ENCODE measurements around the gene RASD1.
A peak's percentile ranks its signal among the peaks of the same experiment; 100 is the strongest.

Gene RASD1

DNA sequence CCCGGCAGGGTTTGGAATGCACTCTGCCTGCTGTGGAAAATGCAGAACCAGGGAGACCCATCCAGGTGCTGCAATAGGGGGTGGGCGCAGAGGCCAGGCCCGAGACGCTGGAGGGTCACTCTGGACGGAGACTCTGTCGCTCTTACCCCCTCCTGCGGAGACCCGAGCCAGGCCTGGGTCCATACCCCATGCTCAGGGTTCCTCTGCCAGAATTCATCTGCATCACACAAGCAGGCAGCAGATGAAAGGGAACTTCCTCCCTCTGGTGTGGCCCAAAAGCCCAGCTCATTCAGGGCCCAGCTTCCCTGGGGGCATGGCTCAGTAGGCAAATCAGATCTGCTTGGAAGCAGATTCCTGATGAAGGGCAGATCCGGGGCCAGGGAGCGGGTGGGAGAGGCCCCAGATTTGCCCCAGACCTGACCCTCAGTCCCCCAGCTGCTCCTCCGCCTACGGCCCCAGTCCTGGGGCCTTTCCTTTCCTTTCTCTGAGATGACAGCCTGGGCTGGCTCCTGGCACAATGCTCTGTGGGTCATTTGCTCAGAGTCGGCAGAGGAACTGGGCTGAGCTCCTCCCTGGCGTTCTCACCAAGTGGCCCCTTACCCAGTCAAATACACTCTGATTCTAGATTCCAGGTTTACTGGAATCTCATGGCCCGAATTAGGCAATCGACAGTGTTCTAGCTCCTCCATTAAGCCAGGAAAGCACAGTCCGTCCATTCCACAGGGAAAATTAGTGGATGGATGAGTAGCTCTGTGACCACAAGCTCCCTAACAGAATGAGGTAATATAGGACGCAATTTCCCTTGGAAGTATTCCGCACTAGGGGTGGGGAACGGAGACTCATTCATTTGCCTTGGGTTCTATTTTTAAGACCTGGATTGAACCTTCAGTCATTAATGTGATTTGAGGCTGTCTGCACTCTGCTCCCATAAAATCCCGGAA lies 19.1 kb upstream of the RASD1 start:
- Histone ChIP-seq H4K20me1 (peaks cover 0 to 71% (median 25%) of the 10 kb centered on the region in 11 experiments; a peak in 12 of 22 replicates), H3K9ac (peak overlapping the region in 10 of 11 experiments; percentile 3 to 57 (median 40); a peak in 16 of 22 replicates), H3K4me2 (peak overlapping the region; percentile 69 to 98 (median 92)), H3K9me3 (replicated peaks in 1 of 11) (no peaks in the 10 kb centered on the region), H3K4me3 (0 out of 20 replicates have a peak overlapping the region, but pooled peaks of 1 of the 10 experiments have one; percentile 8), H3K27me3 (no peaks in the 10 kb centered on the region), H3K36me3 (no peaks in the 10 kb centered on the region), H3K4me1 (peaks cover 70 to 100% (median 100%) of the 10 kb centered on the region in 10 experiments), H3K27ac (peak overlapping the region in 9 of 11 experiments; percentile 10 to 59 (median 43); a peak in 12 of 22 replicates)
- TF ChIP-seq Cebpa-rat (IDR thresholded peaks at IDR 0.05): no peak

DNA sequence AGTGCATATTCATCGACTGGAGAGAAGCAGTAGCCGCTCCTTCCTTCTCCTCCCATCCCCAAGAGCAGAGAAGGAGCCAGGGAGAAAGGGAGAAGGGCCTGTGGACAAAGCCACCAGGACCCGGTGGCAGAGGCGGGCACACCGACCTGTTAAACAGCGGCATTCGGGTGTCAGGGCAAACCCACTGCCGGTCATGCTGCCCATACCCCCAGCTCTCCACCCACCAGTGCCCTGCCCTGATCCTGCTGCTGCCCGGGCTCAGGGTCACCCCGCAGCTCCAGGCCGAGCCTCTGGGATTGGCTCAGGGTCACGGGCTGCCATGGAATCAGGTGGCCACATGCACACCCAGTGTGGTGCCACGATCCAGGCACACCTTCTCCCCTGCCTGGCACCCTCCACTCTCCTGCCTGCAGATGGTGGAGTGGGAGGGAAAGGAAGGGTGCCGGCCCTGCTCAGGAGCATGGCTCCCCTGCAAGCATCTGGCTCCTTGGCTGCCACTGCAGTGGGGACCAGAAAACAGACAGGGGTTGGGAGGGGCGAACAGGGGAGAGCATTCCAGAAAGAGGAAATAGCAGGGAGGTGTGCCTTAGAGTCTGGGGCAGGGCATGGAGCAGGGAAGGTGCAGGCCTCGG lies 18.3 kb upstream of the RASD1 start:
- H3K4me2 ChIP-seq: peak overlapping the region; percentile 69 to 98 (median 92)

DNA sequence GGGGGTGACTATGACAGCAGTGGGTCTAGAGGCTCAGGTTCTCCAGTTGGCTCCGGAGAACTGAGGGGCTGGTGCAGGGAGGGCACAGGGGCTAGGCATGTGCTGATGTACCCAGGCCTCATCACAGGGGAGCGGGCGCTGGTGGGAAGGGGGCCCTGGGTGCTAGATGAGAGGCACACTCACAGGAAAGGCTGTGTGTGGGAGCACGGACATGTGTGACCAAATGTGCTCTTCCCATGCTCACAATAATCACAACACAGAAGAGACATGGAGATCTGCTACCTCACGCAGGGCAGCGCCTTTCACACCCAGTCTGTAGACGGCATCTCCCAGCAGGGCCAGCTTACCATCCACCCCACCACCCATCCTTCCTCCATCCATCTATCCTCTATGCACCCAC lies 17.4 kb upstream of the RASD1 start:
- Histone ChIP-seq H3K36me3 (no peaks in the 10 kb centered on the region), H3K27me3 (no peaks in the 10 kb centered on the region), H3K4me1 (peaks cover 71 to 100% (median 100%) of the 10 kb centered on the region in 10 experiments), H3K4me2 (peak overlapping the region in 8 of 11 experiments; percentile 88 to 98 (median 94); a peak in 15 of 22 replicates), H3K4me3 (no peak overlapping the region), H4K20me1 (peaks cover 0 to 55% (median 19%) of the 10 kb centered on the region in 11 experiments; a peak in 11 of 22 replicates), H3K27ac (no peak overlapping the region), H3K9me3 (replicated peaks in 1 of 11) (no peaks in the 10 kb centered on the region), H3K9ac (no peak overlapping the region)
- TF ChIP-seq Cebpa-rat (IDR thresholded peaks at IDR 0.05): no peak

More for the DNA sequence above, 18.3 kb upstream of the RASD1 start:
- H3K9me3 ChIP-seq (replicated peaks in 1 of 11): no peaks in the 10 kb centered on the region
- peak overlapping the region in 7 of 11 experiments; percentile 9 to 57 (median 43); a peak in 7 of 22 replicates for H3K9ac ChIP-seq
- no peaks in the 10 kb centered on the region for H3K36me3 ChIP-seq
- TF ChIP-seq Cebpa-rat (IDR thresholded peaks at IDR 0.05): no peak
- H3K4me3 ChIP-seq: no peak overlapping the region
- H3K4me1 ChIP-seq: peaks cover 71 to 100% (median 100%) of the 10 kb centered on the region in 10 experiments
- H3K27ac ChIP-seq: peak overlapping the region in 3 of 11 experiments; percentile 33 to 59 (median 56); a peak in 3 of 22 replicates
- H4K20me1 ChIP-seq: peaks cover 0 to 63% (median 19%) of the 10 kb centered on the region in 11 experiments; a peak in 12 of 22 replicates
- no peaks in the 10 kb centered on the region for H3K27me3 ChIP-seq

DNA sequence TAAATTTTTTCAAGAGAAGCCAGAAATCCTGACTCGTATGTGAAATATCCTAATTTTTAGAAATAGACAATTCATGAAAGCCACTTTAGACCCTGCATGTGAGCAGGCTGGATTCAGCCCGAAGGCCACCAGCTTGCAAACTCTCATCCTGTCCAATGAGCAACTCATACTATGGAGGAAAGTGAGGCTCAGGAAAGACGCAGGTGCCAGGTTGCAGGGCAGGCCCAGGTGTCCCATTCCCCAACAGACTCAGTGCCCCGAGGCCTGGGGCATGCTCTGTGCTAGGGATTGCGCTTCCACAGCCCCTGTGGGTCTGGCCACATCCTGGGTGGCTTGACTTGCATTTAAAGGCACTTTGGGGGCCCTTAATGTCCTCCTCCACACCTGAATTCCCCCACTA lies 16.7 kb upstream of the RASD1 start:
- no peaks in the 10 kb centered on the region for H3K27me3 ChIP-seq
- peaks cover 65 to 100% (median 100%) of the 10 kb centered on the region in 10 experiments for H3K4me1 ChIP-seq
- H4K20me1 ChIP-seq: peaks cover 0 to 47% (median 11%) of the 10 kb centered on the region in 11 experiments; a peak in 10 of 22 replicates
- H3K9me3 ChIP-seq (replicated peaks in 1 of 11): no peaks in the 10 kb centered on the region
- no peak for TF ChIP-seq Cebpa-rat (IDR thresholded peaks at IDR 0.05)
- H3K36me3 ChIP-seq: no peaks in the 10 kb centered on the region
- H3K9ac ChIP-seq: peak overlapping the region in 5 of 11 experiments; percentile 12 to 59 (median 56); a peak in 5 of 22 replicates
- H3K27ac ChIP-seq: peak overlapping the region in 2 of 11 experiments; percentile 36 to 43; a peak in 3 of 22 replicates
- H3K4me2 ChIP-seq: peak overlapping the region in 9 of 11 experiments; percentile 84 to 98 (median 93); a peak in 18 of 22 replicates
- H3K4me3 ChIP-seq: no peak overlapping the region

DNA sequence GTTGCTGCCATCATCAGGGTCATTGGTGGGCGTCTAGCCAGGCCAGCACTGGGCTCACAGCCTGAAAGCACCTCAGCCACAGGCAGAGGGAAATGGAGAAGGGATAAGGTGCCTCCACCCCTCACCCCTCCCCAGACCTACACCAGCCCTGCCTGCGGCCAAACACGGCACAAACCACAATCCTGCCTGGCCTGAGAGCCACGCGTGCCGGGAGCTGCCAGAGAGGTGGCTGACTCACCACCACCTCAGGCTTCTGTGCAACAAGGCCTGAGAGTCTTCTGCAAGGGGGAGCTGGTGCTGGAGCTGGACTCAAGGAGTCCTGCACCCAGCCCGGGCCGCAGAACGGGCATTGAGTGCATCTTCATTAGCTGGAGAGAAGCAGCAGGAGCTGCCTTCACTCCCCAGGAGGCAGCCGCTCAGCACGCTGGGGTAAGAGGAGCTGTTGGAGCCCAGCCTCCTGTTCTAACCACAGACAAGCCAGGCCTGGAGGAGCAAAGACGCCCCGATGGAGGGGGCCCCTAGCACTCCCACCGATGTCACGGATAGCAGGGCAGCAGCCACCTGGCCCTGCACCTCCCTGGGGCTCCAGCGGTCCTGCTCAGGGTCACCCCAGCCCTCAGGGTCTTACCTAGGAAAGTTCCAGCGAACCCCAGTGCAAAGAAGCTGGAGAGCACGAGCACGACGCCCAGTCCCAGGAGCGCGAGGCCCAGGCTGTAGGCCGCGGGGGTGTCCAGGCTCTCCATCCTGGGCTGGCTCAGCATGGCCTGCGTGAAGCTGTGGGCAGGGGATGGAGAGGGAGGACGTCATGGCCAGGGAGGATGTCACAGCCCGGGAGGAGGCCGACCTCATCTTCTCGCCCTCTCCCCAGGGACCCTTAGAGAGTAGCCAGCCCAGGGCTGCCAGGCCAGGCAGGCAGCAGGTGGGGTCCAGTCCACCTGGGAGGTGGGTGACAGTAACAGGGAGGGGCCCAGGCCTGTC lies 16.0 kb upstream of the RASD1 start:
- H3K4me2 ChIP-seq: peak overlapping the region; percentile 55 to 98 (median 92); a peak in 21 of 22 replicates
- H3K36me3 ChIP-seq: no peaks in the 10 kb centered on the region
- peaks cover 0 to 40% (median 6%) of the 10 kb centered on the region in 11 experiments; a peak in 7 of 22 replicates for H4K20me1 ChIP-seq
- no peaks in the 10 kb centered on the region for H3K27me3 ChIP-seq
- no peaks in the 10 kb centered on the region for H3K9me3 ChIP-seq (replicated peaks in 1 of 11)
- H3K27ac ChIP-seq: peak overlapping the region in 3 of 11 experiments; percentile 36 to 49 (median 43); a peak in 6 of 22 replicates
- H3K4me3 ChIP-seq: no peak overlapping the region
- H3K4me1 ChIP-seq: peaks cover 63 to 100% (median 100%) of the 10 kb centered on the region in 10 experiments
- TF ChIP-seq Cebpa-rat (IDR thresholded peaks at IDR 0.05): no peak
- peak overlapping the region in 7 of 11 experiments; percentile 1 to 59 (median 28); a peak in 9 of 22 replicates for H3K9ac ChIP-seq

DNA sequence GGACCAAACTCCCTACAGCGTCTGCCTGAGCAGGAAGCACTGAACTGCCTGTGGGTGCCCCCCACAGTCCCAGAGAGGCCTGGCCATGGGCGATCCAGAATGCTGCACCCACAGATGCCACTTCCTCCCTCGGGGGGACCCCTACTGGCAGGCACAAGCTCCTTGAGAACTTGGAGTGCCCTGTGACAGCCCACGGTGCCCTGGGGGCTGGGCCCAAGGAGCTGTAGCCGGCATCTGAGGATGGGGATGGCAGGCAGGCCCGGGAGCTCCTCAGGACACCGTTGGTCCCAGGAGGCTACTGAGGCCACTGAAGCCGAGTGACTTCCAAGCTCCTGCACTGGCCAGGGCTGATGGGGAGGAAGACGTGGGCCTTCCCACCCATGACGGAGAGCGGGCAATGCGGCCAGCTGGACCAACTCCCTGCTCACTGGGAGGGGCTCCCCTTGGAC lies 15.1 kb upstream of the RASD1 start:
- Histone ChIP-seq H3K4me3 (peak overlapping the region in 5 of 10 experiments; percentile 8 to 18 (median 14); a peak in 3 of 20 replicates), H3K4me1 (peaks cover 63 to 100% (median 100%) of the 10 kb centered on the region in 10 experiments)

DNA sequence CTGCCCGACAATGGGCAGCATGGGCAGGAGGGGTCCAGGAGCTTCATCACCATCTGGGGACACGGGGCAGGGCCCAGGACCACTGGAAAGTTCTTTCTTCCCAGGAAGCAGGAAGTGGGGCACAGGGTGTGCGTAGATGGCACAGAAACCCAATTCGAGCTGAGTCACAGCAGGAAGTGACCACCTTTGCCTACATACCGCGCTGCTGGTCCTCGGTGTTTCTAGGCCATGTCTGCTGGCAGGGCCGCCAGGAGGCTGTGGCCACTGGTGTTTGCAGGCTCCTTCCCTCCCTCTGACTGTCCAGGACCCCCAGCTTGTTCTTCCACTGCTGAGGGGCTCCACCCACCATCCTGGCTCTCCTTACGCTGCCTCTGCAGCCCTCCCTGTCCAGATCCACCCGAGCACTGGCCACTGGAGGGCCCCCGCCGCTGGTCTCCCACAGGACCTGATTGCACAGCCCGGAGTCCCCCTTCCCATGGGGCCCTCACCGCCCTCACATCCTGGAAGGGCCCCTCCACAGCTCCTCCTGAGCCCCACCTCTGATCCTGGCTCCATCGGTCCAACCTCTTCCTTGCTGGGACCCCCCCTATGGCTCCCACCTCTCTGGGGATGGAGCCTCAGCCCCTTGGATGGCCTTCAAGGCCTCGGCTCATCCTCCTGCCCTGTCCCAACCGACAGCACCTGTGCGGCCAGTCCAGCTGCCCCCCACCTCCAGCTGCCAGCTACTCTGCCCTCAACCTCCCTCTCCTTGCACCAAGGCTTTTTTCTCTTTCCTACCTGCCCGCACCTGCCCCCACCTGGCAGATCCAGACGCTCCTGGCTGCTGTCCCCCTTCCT lies 14.5 kb upstream of the RASD1 start:
- no peaks in the 10 kb centered on the region for H3K36me3 ChIP-seq
- H3K9me3 ChIP-seq (replicated peaks in 1 of 11): no peaks in the 10 kb centered on the region
- no peak for TF ChIP-seq Cebpa-rat (IDR thresholded peaks at IDR 0.05)
- H3K27ac ChIP-seq: peak overlapping the region in 9 of 11 experiments; percentile 37 to 84 (median 65); a peak in 18 of 22 replicates
- peak overlapping the region; percentile 67 to 98 (median 92) for H3K4me2 ChIP-seq
- peaks cover 0 to 28% (median 2%) of the 10 kb centered on the region in 11 experiments; a peak in 4 of 22 replicates for H4K20me1 ChIP-seq
- no peaks in the 10 kb centered on the region for H3K27me3 ChIP-seq
- peak overlapping the region in 5 of 10 experiments; percentile 8 to 18 (median 14); a peak in 3 of 20 replicates for H3K4me3 ChIP-seq
- peaks cover 58 to 100% (median 100%) of the 10 kb centered on the region in 10 experiments for H3K4me1 ChIP-seq
- peak overlapping the region in 9 of 11 experiments; percentile 6 to 66 (median 37); a peak in 13 of 22 replicates for H3K9ac ChIP-seq

More for the DNA sequence above, 15.1 kb upstream of the RASD1 start:
- Histone ChIP-seq H4K20me1 (peaks cover 0 to 34% (median 5%) of the 10 kb centered on the region in 11 experiments; a peak in 4 of 22 replicates), H3K27ac (peak overlapping the region in 9 of 11 experiments; percentile 37 to 84 (median 65); a peak in 17 of 22 replicates), H3K27me3 (no peaks in the 10 kb centered on the region), H3K9ac (peak overlapping the region in 6 of 11 experiments; percentile 16 to 66 (median 58); a peak in 10 of 22 replicates), H3K4me2 (peak overlapping the region; percentile 67 to 98 (median 92)), H3K9me3 (replicated peaks in 1 of 11) (no peaks in the 10 kb centered on the region), H3K36me3 (no peaks in the 10 kb centered on the region)
- TF ChIP-seq Cebpa-rat (IDR thresholded peaks at IDR 0.05): no peak

All from BLaER1 treated with 17β-estradiol and CSF1 and Interleukin-3, amounts not matched to agents 10 nM and 100 nM (cell line).